Breast epithelium (tissue), 4 donors: Measurements from ENCODE around the gene CFAP54. TPM values are rescaled to one million over a fixed set of nuclear protein-coding genes. Genes with fewer than 3 reads are reported as not detected.

Experiments
- DNase-seq, 2 donors: peaks; one replicate each; pipeline ENCODE4 v3.0.0-alpha.2; 2019; ENCODE audit warnings: low spot score in 2 of 2
- H3K27ac ChIP-seq, 2 donors: fragments of 200-600 bp; sonication (generic) in 1 of 2; one replicate each; pipeline ENCODE4 v1.5.1; 2016 to 2019; ENCODE audit warnings: mild to moderate bottlenecking in 1 of 2
- H3K27me3 ChIP-seq, 2 donors: fragments of 200-600 bp; sonication (generic) in 1 of 2; one replicate each; pipeline versions ENCODE4 v1.5.1 to v1.6.0; 2017 to 2019; ENCODE audit warnings: control low read depth in 1 of 2, mild to moderate bottlenecking in 1 of 2
- H3K36me3 ChIP-seq: fragments of 200-600 bp; one replicate; pipeline ENCODE4 v1.5.1; 2019
- H3K4me1 ChIP-seq, 2 donors: fragments of 200-600 bp; sonication (generic); one replicate each; pipeline ENCODE4 v1.5.1; 2016 to 2019; ENCODE audit warnings: control low read depth in 1 of 2
- H3K4me3 ChIP-seq, 3 donors: fragments of 200-600 bp; sonication (generic); 1 replicate in 2 of 3; 2 replicates in 1 of 3; pipeline ENCODE4 v1.5.1; 2016 to 2019; ENCODE audit warnings: mild to moderate bottlenecking in 3 of 3, moderate library complexity in 2 of 3
- H3K9me3 ChIP-seq, 2 donors: fragments of 200-600 bp; sonication (generic) in 1 of 2; one replicate each; pipeline ENCODE4 v1.5.1; 2016 to 2019; ENCODE audit warnings: control low read depth in 1 of 2
- POLR2A ChIP-seq: fragments of 450-650 bp; IDR thresholded peaks from one replicate; pipeline ENCODE4 v1.6.1; 2016; ENCODE audit warnings: antibody characterized with exemption, mild to moderate bottlenecking, moderate library complexity
- POLR2AphosphoS5 ChIP-seq, 3 donors: sonication (generic); formaldehyde crosslinking; IDR thresholded peaks; one replicate each; pipeline ENCODE4 v1.6.1; 2017; ENCODE audit warnings: antibody characterized with exemption in 3 of 3
- intact Hi-C: fragments of 100-400 bp; cut with DNase I; formaldehyde crosslinking; loops from one replicate; pipeline ENCODE4 v1.15.1; 2023; ENCODE audit warnings: low total_unique reads
- total RNA-seq, 3 donors: library from RNA; depleted of rRNA; stranded (reverse); fragments of >200 nt; gene quantifications; one replicate each; pipeline ENCODE4 v1.1.0, GENCODE V29; 2016
- TF ChIP-seq, protein P1 (sequence below), 3 donors: fragments of 450-650 bp; IDR thresholded peaks; one replicate each; pipeline ENCODE4 v1.5.1; 2016 to 2017; ENCODE audit warnings: antibody characterized with exemption in 3 of 3, mild to moderate bottlenecking in 3 of 3, moderate library complexity in 3 of 3

Gene CFAP54
- total RNA-seq, 3 donors from 2014 or later: 0.48 to 7.3 (median 2.9) TPM

DNA sequence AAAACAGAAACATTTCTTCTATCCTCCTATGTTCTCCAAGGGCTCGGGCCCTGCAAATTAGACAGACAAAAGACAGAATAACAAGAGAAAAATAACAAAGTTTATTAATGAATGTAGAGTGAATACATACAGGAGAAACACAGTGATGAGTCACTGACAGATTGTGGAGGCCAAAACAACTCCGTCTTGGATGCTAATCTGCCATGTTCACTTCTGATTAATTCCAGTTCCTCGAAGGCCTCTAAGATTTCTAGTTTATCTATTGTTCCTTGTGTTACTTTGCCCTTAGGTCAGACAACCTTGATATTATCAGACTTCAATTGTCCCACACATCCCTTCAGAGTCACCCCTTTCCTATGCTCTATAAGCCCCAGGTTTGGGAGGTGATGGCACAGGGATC, 390.8 kb downstream of the CFAP54 start:
- Histone ChIP-seq H3K36me3 (no peaks in the 10 kb centered on the region), H3K9me3 (peaks cover 0 to 10% of the 10 kb centered on the region in 2 donors), H3K4me1 (no peaks in the 10 kb centered on the region), H3K27ac (no peak overlapping the region), H3K4me3 (no peak overlapping the region), H3K27me3 (no peaks in the 10 kb centered on the region)
- no peak for TF ChIP-seq POLR2AphosphoS5 (IDR thresholded peaks at IDR 0.05)
- TF ChIP-seq POLR2A: no peak
- TF ChIP-seq, protein P1, sequence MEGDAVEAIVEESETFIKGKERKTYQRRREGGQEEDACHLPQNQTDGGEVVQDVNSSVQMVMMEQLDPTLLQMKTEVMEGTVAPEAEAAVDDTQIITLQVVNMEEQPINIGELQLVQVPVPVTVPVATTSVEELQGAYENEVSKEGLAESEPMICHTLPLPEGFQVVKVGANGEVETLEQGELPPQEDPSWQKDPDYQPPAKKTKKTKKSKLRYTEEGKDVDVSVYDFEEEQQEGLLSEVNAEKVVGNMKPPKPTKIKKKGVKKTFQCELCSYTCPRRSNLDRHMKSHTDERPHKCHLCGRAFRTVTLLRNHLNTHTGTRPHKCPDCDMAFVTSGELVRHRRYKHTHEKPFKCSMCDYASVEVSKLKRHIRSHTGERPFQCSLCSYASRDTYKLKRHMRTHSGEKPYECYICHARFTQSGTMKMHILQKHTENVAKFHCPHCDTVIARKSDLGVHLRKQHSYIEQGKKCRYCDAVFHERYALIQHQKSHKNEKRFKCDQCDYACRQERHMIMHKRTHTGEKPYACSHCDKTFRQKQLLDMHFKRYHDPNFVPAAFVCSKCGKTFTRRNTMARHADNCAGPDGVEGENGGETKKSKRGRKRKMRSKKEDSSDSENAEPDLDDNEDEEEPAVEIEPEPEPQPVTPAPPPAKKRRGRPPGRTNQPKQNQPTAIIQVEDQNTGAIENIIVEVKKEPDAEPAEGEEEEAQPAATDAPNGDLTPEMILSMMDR (IDR thresholded peaks at IDR 0.05): no peak
- DNase-seq: no peak
- intact Hi-C loops: no loop called here

DNA sequence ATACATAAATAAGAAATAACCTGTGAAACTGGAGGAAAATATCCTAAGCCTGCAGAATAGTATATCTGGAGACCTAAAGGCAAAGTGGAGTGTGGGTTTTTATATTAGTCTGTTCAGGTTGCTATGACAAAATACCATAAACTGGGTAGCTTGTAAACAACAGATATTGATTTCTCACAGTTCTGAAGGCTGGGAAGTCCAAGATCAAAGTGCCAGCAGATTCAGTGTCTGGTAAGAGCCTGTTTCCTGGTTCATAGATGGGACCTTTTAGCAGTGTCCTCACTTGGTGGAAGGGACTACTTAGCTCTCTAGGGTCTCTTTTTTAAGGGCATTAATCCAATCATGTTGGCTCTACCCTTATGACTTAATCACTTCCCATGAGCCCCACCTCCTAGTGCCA, 392.2 kb downstream of the CFAP54 start:
- Histone ChIP-seq H3K9me3 (peaks cover 0 to 10% of the 10 kb centered on the region in 2 donors), H3K36me3 (no peaks in the 10 kb centered on the region), H3K4me3 (no peak overlapping the region), H3K4me1 (no peaks in the 10 kb centered on the region), H3K27ac (no peak overlapping the region), H3K27me3 (no peaks in the 10 kb centered on the region)
- TF ChIP-seq POLR2A: no peak
- no peak for TF ChIP-seq POLR2AphosphoS5 (IDR thresholded peaks at IDR 0.05)
- TF ChIP-seq, protein P1 (IDR thresholded peaks at IDR 0.05): no peak
- no peak for DNase-seq
- intact Hi-C loops: no loop called here

DNA sequence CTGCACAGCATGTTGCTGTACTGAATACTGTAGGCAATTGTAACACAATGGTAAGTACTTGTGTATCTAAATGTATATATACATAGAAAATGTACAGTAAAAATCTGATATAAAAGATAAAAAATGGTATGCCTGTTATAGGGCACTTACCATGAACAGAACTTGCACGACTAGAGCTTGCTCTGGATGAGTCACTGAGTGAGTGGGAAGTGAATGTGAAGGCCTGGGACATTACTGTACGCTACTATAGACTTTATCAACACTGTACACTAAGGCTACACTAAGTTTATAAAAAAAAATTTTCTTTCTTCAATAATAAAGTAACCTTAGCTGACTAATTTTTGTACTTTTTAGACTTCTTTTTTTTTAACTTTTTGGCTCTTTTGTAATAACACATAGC, 393.5 kb downstream of the CFAP54 start:
- no peak for DNase-seq
- TF ChIP-seq, protein P1 (IDR thresholded peaks at IDR 0.05): no peak
- TF ChIP-seq POLR2AphosphoS5 (IDR thresholded peaks at IDR 0.05) (no peak), POLR2A (no peak)
- Histone ChIP-seq H3K9me3 (peaks cover 0 to 10% of the 10 kb centered on the region in 2 donors), H3K4me1 (peaks cover 0 to 3% of the 10 kb centered on the region in 2 donors), H3K36me3 (no peaks in the 10 kb centered on the region), H3K27me3 (no peaks in the 10 kb centered on the region), H3K27ac (no peak overlapping the region), H3K4me3 (no peak overlapping the region)
- intact Hi-C loops: no loop called here

DNA sequence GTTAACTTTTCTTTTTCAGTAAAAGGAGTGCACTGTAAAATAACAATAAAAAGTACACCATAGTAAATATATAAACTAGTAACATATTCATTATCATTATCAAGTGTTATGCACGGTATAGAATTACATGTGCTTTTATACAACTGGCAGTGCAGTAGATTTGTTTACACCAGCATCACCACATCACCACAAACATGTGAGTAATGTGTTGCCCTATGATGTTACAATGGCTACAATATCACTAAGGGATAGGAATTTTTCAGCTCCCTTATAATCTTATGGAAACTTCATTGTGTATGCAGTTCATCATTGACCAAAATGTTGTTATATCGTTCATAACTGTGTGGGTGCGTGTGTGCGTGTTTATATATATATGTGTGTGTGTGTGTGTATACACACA, 394.2 kb downstream of the CFAP54 start:
- Histone ChIP-seq H3K4me1 (peaks cover 0 to 3% of the 10 kb centered on the region in 2 donors), H3K36me3 (no peaks in the 10 kb centered on the region), H3K27me3 (no peaks in the 10 kb centered on the region), H3K4me3 (no peak overlapping the region), H3K9me3 (peaks cover 0 to 10% of the 10 kb centered on the region in 2 donors), H3K27ac (no peak overlapping the region)
- no peak for DNase-seq
- TF ChIP-seq, protein P1 (IDR thresholded peaks at IDR 0.05): no peak
- TF ChIP-seq POLR2A: no peak
- intact Hi-C loops: no loop called here

DNA sequence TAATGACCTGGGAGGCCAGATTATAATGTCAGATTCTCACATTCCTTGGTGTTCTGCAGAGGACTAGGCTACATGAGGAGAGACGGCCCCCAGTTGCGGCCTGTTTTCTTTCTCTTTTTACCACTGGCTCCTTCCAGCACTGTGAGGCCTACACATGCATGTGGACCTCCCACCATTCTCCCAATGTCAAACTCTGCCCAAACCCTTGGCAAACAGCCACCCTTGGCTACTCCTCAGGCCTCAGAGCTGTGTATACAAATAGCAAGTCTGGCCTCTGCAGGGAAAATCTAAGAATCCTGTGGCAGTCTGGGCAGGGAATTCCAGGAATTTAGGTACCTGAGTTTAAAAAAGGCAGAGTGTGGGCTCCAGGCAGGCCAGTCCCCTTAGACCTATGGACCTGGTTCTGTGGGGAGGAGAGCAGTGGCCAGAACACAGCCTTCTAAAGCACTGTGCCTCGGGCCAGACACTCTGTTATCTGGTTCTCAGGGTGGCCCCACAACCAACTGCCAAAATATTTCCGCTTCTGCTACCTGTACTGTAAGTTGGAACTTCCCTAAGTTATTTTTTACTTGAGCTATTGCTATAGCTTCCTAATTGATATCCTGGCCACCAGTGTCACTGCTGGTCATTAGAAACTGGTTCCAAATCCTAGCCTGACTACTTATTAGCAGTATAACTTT, 397.8 kb downstream of the CFAP54 start:
- intact Hi-C loops: no loop called here
- Histone ChIP-seq H3K9me3 (peaks cover 0 to 4% of the 10 kb centered on the region in 2 donors), H3K4me3 (no peak overlapping the region), H3K27me3 (no peaks in the 10 kb centered on the region), H3K27ac (no peak overlapping the region), H3K36me3 (no peaks in the 10 kb centered on the region), H3K4me1 (peaks cover 0 to 3% of the 10 kb centered on the region in 2 donors)
- no peak for DNase-seq
- TF ChIP-seq POLR2A (no peak), POLR2AphosphoS5 (IDR thresholded peaks at IDR 0.05) (no peak)
- TF ChIP-seq, protein P1 (IDR thresholded peaks at IDR 0.05): no peak
